ENCODE data around the gene VWA3A. TPM values are rescaled to one million over a fixed set of nuclear protein-coding genes. Genes with fewer than 3 reads are reported as not detected.
"Not testable (repeated sequence)": the region's sequence is repeated elsewhere in the genome, so short reads cannot be mapped to it uniquely, and the experiment has no call there.

Gene VWA3A
- total and polyA plus RNA-seq, 7 donors = 0.03 to 0.15 (median 0.12) TPM; not detected in 4

- WGBS, 3 donors = 90 to 100% (median 100%) methylated on average over 1 of the region's 1 CpG
- H3K36me3 ChIP-seq (ENCODE audit: insufficient read depth in 1 of 2, low read depth in 1 of 2) = no peaks in the 10 kb centered on the region
- H3K27me3 ChIP-seq (ENCODE audit: insufficient read depth in 3 of 3, low read length in 2 of 3) = no peaks in the 10 kb centered on the region
- no peaks in the 10 kb centered on the region for H3K9me3 ChIP-seq
- H3K4me3 ChIP-seq = no peak overlapping the region
- intact Hi-C loops (cut with DNase I) = loop anchor here in 1 of 2 donors (5.0 kb wide), 1 partner anchor 101 kb away; the partner anchor contains the start of gene PDZD9
- H3K27ac ChIP-seq = no peak overlapping the region
- H3K4me1 ChIP-seq = no peaks in the 10 kb centered on the region
- TF ChIP-seq CTCF (IDR thresholded peaks at IDR 0.05) = no peak
- DNase-seq (no peak), ATAC-seq (no peak)
These were observed 11.1 kb downstream of the VWA3A start for GRCh38 chr16:22103441-22103840.

- 52 to 61% (median 56%) methylated on average over 4 of the region's 4 CpGs for WGBS, 3 donors
- Histone ChIP-seq H3K27ac (no peak overlapping the region), H3K27me3 (ENCODE audit: insufficient read depth in 3 of 3, low read length in 2 of 3) (no peaks in the 10 kb centered on the region), H3K4me1 (no peaks in the 10 kb centered on the region), H3K36me3 (ENCODE audit: insufficient read depth in 1 of 2, low read depth in 1 of 2) (no peaks in the 10 kb centered on the region), H3K9me3 (no peaks in the 10 kb centered on the region), H3K4me3 (no peak overlapping the region)
- DNase-seq (no peak), ATAC-seq (no peak)
- intact Hi-C loops (cut with DNase I) = no loop called here
- TF ChIP-seq CTCF (IDR thresholded peaks at IDR 0.05) = no peak
These were observed 17.0 kb downstream of the VWA3A start for GRCh38 chr16:22109258-22109898.

GRCh38 chr16:22111629-22112028, 19.3 kb downstream of the VWA3A start:
- H3K36me3 ChIP-seq (ENCODE audit: insufficient read depth in 1 of 2, low read depth in 1 of 2); H3K4me1 ChIP-seq; H3K27me3 ChIP-seq (ENCODE audit: insufficient read depth in 3 of 3, low read length in 2 of 3); H3K9me3 ChIP-seq; intact Hi-C loops (cut with DNase I); H3K27ac ChIP-seq; DNase-seq; ATAC-seq; H3K4me3 ChIP-seq: not testable (repeated sequence)
- 77 to 81% (median 79%) methylated on average over 5 of the region's 5 CpGs for WGBS, 3 donors

- WGBS, 3 donors = 78 to 89% (median 86%) methylated on average over 2 of the region's 2 CpGs
- Histone ChIP-seq H3K27ac (no peak overlapping the region), H3K27me3 (ENCODE audit: insufficient read depth in 3 of 3, low read length in 2 of 3) (no peaks in the 10 kb centered on the region), H3K36me3 (ENCODE audit: insufficient read depth in 1 of 2, low read depth in 1 of 2) (no peaks in the 10 kb centered on the region), H3K9me3 (no peaks in the 10 kb centered on the region), H3K4me3 (no peak overlapping the region), H3K4me1 (no peaks in the 10 kb centered on the region)
- no peak for TF ChIP-seq CTCF (IDR thresholded peaks at IDR 0.05)
- DNase-seq (no peak), ATAC-seq (no peak)
- intact Hi-C loops (cut with DNase I) = no loop called here
These were observed 23.9 kb downstream of the VWA3A start for GRCh38 chr16:22116095-22116700.

- ATAC-seq (no peak), DNase-seq (no peak)
- Histone ChIP-seq H3K27ac (no peak overlapping the region), H3K27me3 (ENCODE audit: insufficient read depth in 3 of 3, low read length in 2 of 3) (no peaks in the 10 kb centered on the region), H3K36me3 (ENCODE audit: insufficient read depth in 1 of 2, low read depth in 1 of 2) (no peaks in the 10 kb centered on the region), H3K4me3 (no peak overlapping the region), H3K4me1 (no peaks in the 10 kb centered on the region), H3K9me3 (no peaks in the 10 kb centered on the region)
- 80 to 86% (median 86%) methylated on average over 2 of the region's 2 CpGs for WGBS, 3 donors
- intact Hi-C loops (cut with DNase I) = no loop called here
- TF ChIP-seq CTCF (IDR thresholded peaks at IDR 0.05) = no peak
These were observed 25.3 kb downstream of the VWA3A start for GRCh38 chr16:22117609-22118008.

Measured in psoas muscle (tissue), 8 donors.